Subcutaneous abdominal adipose tissue (tissue), 5 donors: ENCODE results near the gene CA14.
"Not testable (repeated sequence)": the region's sequence is repeated elsewhere in the genome, so short reads cannot be mapped to it uniquely, and the experiment has no call there.

ENCODE experiments used
- H3K27ac ChIP-seq: one replicate; pipeline ENCODE4 v1.7.0; 2013; ENCODE audit warnings: low read depth, mild to moderate bottlenecking, inconsistent platforms, low read length, moderate library complexity
- H3K27me3 ChIP-seq, 5 donors: one replicate each; pipeline ENCODE4 v1.7.0; 2013; ENCODE audit warnings: low read length in 5 of 5, inconsistent platforms in 1 of 5; ENCODE audit not compliant: control insufficient read depth in 5 of 5, insufficient read depth in 4 of 5
- H3K36me3 ChIP-seq, 5 donors: one replicate each; pipeline ENCODE4 v1.7.0; 2013; ENCODE audit warnings: low read length in 5 of 5; ENCODE audit not compliant: control insufficient read depth in 5 of 5, insufficient read depth in 5 of 5
- H3K4me1 ChIP-seq, 5 donors: one replicate each; pipeline ENCODE4 v1.7.0; 2013; ENCODE audit warnings: low read length in 5 of 5, mild to moderate bottlenecking in 3 of 5, moderate library complexity in 1 of 5; ENCODE audit not compliant: control insufficient read depth in 5 of 5, insufficient read depth in 5 of 5
- H3K4me3 ChIP-seq, 5 donors: one replicate each; pipeline ENCODE4 v1.7.0; 2013; ENCODE audit warnings: low read length in 5 of 5, low read depth in 1 of 5
- H3K9ac ChIP-seq, 5 donors: one replicate each; pipeline ENCODE4 v1.7.0; 2013; ENCODE audit warnings: low read length in 5 of 5, mild to moderate bottlenecking in 4 of 5, moderate library complexity in 3 of 5
- H3K9me3 ChIP-seq, 5 donors: one replicate each; pipeline ENCODE4 v1.7.0; 2013; ENCODE audit warnings: low read length in 5 of 5; ENCODE audit not compliant: control insufficient read depth in 5 of 5
- donor health status: healthy.
- donor health status: healthy.
- donor health status: healthy.
- donor health status: healthy.
- donor health status: healthy.

Gene CA14

GRCh38 chr1:150224983-150225382, 32.6 kb upstream of the CA14 start:
- Histone ChIP-seq H3K27me3 (no peaks in the 10 kb centered on the region), H3K9me3 (no peaks in the 10 kb centered on the region), H3K4me3 (no peak overlapping the region), H3K36me3 (peaks cover 14 to 31% (median 20%) of the 10 kb centered on the region in 5 donors), H3K9ac (no peak overlapping the region), H3K27ac (no peak overlapping the region), H3K4me1 (no peaks in the 10 kb centered on the region)

- no peak overlapping the region for H3K9ac ChIP-seq
Observed at GRCh38 chr1:150225546-150225945, 32.0 kb upstream of the CA14 start.

GRCh38 chr1:150226486-150226885, 31.1 kb upstream of the CA14 start:
- no peaks in the 10 kb centered on the region for H3K27me3 ChIP-seq
- H3K36me3 ChIP-seq: peaks cover 15 to 34% (median 18%) of the 10 kb centered on the region in 5 donors
- no peaks in the 10 kb centered on the region for H3K4me1 ChIP-seq
- H3K4me3 ChIP-seq: no peak overlapping the region
- H3K27ac ChIP-seq: no peak overlapping the region
- H3K9ac ChIP-seq: no peak overlapping the region
- no peaks in the 10 kb centered on the region for H3K9me3 ChIP-seq

More at GRCh38 chr1:150225546-150225945, 32.0 kb upstream of the CA14 start:
- Histone ChIP-seq H3K36me3 (peaks cover 14 to 31% (median 18%) of the 10 kb centered on the region in 5 donors), H3K27me3 (no peaks in the 10 kb centered on the region), H3K27ac (no peak overlapping the region), H3K4me1 (no peaks in the 10 kb centered on the region), H3K4me3 (no peak overlapping the region), H3K9me3 (no peaks in the 10 kb centered on the region)

GRCh38 chr1:150227228-150227627, 30.3 kb upstream of the CA14 start:
- H3K4me1 ChIP-seq: no peaks in the 10 kb centered on the region
- H3K27ac ChIP-seq: no peak overlapping the region
- peaks cover 15 to 34% (median 18%) of the 10 kb centered on the region in 5 donors for H3K36me3 ChIP-seq
- no peaks in the 10 kb centered on the region for H3K27me3 ChIP-seq
- H3K9me3 ChIP-seq: no peaks in the 10 kb centered on the region
- H3K9ac ChIP-seq: no peak overlapping the region
- H3K4me3 ChIP-seq: no peak overlapping the region

DNA sequence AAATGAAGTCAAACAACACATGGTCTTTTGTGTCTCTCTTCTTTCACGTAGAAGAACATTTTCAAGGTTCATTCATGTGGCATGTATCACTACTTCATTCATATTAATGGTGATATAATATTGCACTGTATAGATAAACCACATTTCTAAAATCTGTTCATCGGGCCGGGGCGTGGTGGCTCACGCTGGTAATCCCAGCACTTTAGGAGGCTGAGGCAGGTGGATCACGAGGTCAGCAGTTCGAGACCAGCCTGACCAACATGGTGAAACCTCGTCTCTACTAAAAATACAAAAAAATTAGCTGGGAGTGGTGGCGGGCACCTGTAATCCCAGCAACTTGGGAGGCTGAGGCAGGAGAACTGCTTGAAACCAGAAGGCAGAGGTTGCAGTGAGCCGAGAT, 29.3 kb upstream of the CA14 start:
- peaks cover 15 to 34% (median 18%) of the 10 kb centered on the region in 5 donors for H3K36me3 ChIP-seq
- not testable (repeated sequence) for H3K9ac ChIP-seq, H3K4me1 ChIP-seq, H3K9me3 ChIP-seq, H3K27ac ChIP-seq, H3K4me3 ChIP-seq, H3K27me3 ChIP-seq

GRCh38 chr1:150232921-150233320, 24.7 kb upstream of the CA14 start:
- H3K4me1 ChIP-seq: peaks cover 0 to 32% (median 23%) of the 10 kb centered on the region in 5 donors
- not testable (repeated sequence) for H3K27me3 ChIP-seq, H3K4me3 ChIP-seq, H3K36me3 ChIP-seq, H3K9me3 ChIP-seq
- peak overlapping the region; percentile 94 for H3K27ac ChIP-seq
- H3K9ac ChIP-seq: peak overlapping the region in 1 of 5 donors; percentile 96

DNA sequence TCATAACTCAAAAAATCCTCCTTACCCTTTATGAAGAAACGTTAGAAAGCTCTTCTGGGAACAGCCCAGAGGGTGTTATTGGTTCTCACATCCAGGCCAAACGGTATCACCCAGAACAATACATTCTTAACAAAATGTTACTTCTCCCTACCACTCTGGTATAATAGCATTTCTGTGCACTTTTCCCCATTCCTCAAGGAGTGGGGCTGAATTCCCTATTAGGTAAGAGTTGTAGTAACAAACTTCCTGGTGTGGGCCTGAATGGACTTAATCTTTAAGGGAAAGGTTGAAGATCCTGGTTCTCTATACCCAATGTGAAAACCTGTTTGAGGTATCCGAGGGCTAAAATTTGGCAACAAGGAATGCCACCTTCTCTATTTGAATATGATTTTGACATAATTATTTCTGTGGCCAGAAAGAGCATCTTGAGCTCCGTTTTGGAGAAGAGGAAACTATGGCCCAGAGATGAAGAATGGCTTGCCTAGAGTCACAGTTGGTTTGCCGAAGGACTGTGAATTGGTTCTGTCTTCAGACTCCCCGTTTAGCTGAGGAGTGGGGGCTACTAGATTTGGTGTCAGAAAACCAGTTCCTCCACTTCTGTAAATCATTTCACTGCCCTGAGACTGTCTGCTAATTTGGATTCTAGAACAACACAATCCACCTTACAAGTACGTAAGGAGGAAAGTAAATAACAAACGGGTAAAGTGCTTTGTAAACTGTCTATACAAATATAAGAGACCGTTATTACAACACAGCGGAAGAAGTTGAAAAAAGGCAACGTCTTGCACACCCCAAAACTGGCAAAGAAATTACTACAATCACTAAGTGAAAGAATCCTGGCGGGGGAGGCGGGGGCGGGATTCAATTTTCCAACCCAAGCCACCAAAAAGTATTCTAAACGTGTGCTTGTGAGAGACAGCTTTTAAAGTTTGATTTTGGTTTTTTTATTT, 23.9 kb upstream of the CA14 start:
- Histone ChIP-seq H3K9me3 (no peaks in the 10 kb centered on the region), H3K27me3 (no peaks in the 10 kb centered on the region), H3K27ac (peak overlapping the region; percentile 94), H3K36me3 (peaks cover 0 to 3% (median 0%) of the 10 kb centered on the region in 5 donors), H3K4me1 (peaks cover 0 to 32% (median 23%) of the 10 kb centered on the region in 5 donors), H3K4me3 (peak overlapping the region; percentile 89 to 95 (median 94)), H3K9ac (peak overlapping the region; percentile 41 to 96 (median 80))

DNA sequence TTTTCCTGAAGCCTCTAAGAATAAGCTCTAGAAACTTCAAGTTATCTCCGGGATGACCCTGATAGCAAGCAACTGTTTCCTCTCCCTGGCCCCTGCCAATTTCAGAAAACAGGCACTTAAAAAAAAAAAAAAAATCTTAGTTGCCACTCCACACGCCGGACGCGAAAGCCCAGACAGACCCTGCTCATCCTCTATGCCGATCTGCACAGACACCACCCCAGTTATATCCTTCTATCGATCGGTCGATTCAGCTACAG, 23.3 kb upstream of the CA14 start:
- Histone ChIP-seq H3K4me1 (peaks cover 0 to 32% (median 23%) of the 10 kb centered on the region in 5 donors), H3K9ac (peak overlapping the region in 4 of 5 donors; percentile 80 to 96 (median 89))

DNA sequence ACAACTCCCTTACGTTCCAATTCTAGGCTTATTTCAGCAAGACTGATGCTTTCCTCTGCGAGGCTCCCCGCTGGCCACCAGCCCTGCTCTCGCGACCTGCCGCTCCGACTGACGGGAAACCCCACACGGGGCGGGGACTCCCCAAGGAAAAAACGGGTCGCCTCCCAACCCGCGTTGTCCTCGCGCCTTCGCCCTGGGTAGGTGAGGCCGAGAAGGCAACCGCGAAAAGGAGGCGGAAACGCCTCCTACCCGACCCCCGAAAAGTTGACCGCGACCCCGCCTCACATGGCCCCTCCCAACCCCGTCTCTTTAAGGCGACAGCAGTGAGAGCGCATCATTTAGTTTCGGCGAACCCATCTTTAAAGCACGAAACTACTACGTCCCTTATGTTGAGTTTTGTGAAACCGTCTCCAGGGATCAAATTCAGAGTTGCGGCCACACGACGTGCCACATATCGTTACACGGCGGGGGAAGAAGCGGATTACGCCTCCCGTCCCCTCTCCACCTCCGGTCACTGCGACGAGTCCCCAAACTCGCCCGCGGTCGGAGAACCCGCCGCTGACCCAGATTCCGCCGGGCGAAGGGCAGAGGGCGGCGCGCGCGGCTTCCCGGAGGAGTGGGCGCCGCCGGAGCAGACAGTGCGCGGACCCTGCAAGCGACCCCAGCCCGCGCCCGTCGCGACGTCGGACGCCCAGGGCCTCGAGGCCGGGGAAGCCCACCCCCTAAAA, 22.8 kb upstream of the CA14 start:
- H3K36me3 ChIP-seq: peaks cover 0 to 3% (median 0%) of the 10 kb centered on the region in 5 donors
- H3K27me3 ChIP-seq: no peaks in the 10 kb centered on the region
- H3K9me3 ChIP-seq: no peaks in the 10 kb centered on the region
- peak overlapping the region; percentile 89 to 95 (median 94) for H3K4me3 ChIP-seq
- peak overlapping the region; percentile 94 for H3K27ac ChIP-seq
- peak overlapping the region; percentile 80 to 96 (median 90) for H3K9ac ChIP-seq
- H3K4me1 ChIP-seq: peaks cover 0 to 32% (median 23%) of the 10 kb centered on the region in 5 donors

More for the DNA sequence above, 23.3 kb upstream of the CA14 start:
- Histone ChIP-seq H3K36me3 (peaks cover 0 to 3% (median 0%) of the 10 kb centered on the region in 5 donors), H3K27ac (peak overlapping the region; percentile 94), H3K9me3 (no peaks in the 10 kb centered on the region), H3K27me3 (no peaks in the 10 kb centered on the region), H3K4me3 (peak overlapping the region; percentile 89 to 95 (median 94))
